Epithelial cell of esophagus (primary cell): Measurements from ENCODE around the gene GALNT14.

Experiments used
- DNase-seq: peaks from one replicate; pipeline ENCODE4 v3.0.0; 2010; ENCODE audit warnings: low read depth
- H3K4me3 ChIP-seq: 2 replicates; pipeline ENCODE4 v1.5.1; 2011; ENCODE audit warnings: mild to moderate bottlenecking, low read length, control low read depth
- TF ChIP-seq, protein P1 (sequence below): IDR thresholded peaks from 2 replicates; pipeline ENCODE4 v1.5.1; 2011; ENCODE audit warnings: low read depth, mild to moderate bottlenecking, low read length, control low read depth, inconsistent platforms; ENCODE audit not compliant: insufficient read depth; ENCODE audit errors: missing control alignments

GALNT14 gene

DNA sequence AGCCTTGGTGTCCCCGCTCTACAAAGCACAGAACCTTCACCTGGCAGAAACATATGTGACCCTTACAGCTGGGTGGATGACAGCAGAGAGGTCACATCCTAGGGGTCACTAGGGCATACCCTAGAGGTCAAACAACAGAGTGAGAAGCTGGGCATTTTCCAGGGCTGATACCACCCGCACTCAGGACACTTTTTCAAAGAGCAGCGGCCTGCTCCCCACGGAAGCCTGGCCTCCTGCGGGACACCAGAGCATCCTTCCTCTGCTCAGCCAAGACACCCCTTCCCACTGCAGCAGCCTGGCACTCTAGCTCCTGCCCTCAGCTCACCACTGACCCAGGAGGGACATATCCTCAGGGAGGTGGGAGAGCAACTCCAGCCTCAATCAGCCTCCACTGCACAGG, 86.0 kb downstream of the GALNT14 start:
- no peak for DNase-seq
- no peak overlapping the region for H3K4me3 ChIP-seq
- TF ChIP-seq, protein P1, sequence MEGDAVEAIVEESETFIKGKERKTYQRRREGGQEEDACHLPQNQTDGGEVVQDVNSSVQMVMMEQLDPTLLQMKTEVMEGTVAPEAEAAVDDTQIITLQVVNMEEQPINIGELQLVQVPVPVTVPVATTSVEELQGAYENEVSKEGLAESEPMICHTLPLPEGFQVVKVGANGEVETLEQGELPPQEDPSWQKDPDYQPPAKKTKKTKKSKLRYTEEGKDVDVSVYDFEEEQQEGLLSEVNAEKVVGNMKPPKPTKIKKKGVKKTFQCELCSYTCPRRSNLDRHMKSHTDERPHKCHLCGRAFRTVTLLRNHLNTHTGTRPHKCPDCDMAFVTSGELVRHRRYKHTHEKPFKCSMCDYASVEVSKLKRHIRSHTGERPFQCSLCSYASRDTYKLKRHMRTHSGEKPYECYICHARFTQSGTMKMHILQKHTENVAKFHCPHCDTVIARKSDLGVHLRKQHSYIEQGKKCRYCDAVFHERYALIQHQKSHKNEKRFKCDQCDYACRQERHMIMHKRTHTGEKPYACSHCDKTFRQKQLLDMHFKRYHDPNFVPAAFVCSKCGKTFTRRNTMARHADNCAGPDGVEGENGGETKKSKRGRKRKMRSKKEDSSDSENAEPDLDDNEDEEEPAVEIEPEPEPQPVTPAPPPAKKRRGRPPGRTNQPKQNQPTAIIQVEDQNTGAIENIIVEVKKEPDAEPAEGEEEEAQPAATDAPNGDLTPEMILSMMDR: no peak

DNA sequence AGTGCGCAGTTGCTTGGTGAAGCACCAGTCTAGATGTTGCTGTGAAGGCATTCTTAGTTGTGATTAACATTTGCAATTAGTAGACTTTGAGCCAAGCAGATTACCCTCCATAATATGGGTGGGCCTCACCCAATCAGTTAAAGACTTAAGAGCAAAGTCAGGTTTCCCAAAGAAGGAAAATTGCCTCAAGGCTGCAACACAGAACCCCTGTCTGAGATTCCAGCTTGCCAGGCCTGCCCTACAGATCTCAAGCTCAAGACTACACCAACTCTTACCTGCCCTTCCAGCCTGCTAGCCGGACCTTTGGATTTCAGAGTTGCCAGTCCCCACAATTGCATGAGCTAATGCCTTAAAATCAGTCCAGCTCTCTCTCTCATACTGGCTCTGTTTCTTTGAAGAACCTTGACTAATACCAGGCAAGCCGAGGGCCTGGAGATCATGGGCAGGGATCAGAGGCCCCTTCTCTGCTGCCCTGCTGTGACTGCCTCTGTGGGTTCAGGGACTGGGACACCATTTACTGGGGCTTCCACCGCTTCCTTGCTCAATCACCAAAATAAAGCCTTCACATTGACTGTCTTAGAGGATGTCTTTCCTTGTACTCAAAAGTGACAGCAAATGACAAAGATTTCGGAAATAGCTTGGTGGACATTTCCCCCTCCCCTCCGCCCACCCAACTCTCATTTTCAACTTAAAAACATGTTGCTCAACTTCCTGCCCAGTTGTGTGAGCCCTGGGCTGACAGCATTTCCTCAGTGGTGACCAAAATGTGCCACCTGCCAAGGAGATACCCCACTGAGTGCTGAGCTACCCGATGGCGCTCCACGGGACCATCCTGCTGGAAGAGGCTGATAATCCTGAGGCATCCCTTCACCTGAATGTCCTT, 86.7 kb downstream of the GALNT14 start:
- no peak overlapping the region for H3K4me3 ChIP-seq
- no peak for DNase-seq
- TF ChIP-seq, protein P1: no peak

DNA sequence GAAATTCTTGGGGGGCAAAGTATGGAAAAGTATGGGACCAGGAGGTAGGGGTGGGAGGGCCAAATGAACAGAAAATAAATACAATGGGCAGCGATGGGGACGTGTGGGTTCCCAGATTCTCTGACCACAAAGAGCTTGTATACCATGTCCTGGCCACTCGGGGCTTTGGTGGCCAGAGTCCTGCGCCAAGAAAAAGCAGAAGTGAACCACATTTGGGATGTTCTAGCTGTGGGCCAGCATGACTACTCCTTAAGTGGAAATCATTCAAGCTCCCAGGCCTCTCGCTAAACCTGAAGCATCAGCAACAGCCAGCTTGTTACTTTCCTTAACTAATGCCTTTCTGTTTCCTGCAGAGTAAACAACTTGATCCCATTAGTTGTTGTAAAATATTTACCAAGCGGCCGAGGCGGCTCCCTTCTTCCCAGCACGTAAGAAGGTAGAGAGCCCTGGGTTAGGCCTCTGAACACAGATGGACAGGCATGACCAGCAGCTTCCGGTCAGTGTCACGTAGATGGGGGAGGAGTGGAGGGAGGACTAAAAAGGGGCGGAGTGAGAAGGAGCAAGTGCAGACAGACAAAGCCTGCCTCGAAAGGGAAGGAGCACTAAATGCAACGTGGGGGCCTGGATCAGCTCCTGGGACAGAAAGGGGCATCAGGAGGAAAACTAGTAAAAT, 88.2 kb downstream of the GALNT14 start:
- TF ChIP-seq, protein P1: no peak
- no peak overlapping the region for H3K4me3 ChIP-seq
- no peak for DNase-seq

DNA sequence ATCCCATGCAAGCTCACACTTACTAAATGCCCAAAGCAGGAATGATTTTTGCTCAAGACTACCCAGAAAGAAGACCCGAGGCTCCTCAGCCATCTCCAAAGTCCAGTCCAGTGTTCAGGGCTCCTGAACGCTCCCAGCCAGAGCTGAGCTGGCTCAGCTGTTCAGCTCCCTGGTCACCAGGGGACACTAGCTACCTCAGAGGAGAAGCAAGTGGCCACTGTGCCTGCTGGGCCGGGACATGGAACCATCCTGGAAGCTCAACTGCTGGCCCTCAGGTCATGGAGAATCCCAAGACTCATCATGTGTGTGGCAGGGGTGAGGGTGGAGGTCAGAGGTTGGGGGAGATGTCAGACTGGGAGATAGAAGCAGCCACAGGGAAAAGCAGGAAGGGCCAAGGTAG, 89.0 kb downstream of the GALNT14 start:
- DNase-seq: no peak
- TF ChIP-seq, protein P1: no peak
- no peak overlapping the region for H3K4me3 ChIP-seq

DNA sequence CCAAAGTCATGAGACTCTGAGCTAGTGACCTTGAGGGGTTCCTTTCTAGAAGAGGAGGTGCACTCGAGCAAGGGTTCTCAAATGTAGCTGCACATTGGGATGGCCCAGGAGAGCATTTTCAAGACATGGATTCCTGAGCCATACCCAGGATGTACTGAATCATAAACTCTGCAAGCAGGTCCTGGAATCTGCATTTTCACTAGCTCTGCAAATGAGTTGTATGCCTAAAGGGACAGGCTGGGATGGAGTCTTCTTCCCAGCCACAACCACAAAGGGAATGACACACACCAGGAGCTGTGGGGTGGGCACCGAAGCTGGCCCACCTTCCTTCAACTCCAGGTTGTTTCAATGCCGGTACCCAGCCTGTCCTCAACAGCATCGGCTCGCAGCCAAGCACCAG, 90.6 kb downstream of the GALNT14 start:
- DNase-seq: no peak
- TF ChIP-seq, protein P1: no peak
- no peak overlapping the region for H3K4me3 ChIP-seq

DNA sequence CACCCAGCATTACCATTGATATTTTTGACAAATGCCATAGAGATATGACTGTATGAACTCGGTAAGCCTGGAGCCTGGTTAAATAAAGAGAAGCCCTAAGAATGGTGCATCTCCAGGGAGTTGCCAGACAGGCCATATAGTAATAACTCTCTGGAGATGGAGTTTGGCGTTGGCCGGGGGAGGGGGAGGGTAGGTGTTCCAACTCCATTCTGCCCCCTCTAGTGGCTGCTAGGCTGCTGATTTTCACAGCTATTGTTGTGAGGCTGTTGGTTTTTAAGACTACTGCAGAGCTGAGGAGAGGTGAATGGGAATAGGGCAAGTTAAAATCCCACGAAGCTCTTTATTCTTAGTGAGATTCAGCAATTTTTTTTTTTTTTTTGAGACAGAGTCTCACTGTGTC, 99.9 kb downstream of the GALNT14 start:
- H3K4me3 ChIP-seq: no peak overlapping the region
- TF ChIP-seq, protein P1: no peak
- DNase-seq: no peak

DNA sequence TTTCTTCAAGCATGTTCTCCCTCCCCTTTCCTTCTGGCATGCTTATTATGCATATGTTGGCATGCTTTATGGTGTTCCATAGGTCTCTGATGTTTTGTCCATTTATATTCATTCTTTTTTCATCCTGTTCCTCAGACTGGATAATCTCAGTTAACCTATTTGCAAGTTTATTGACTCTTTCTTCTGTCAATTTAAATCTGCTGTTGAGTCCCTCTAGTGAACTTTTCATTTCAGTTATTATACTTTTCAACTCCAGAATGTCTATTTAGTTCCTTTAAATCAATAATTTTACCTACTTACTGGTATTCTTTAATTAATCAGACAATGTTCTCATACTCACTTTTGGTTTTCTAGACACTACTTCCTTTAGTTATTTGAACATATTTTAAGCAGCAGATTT, 101.2 kb downstream of the GALNT14 start:
- H3K4me3 ChIP-seq: no peak overlapping the region
- TF ChIP-seq, protein P1: no peak
- no peak for DNase-seq
